Right lobe of liver (tissue), 4 donors: ENCODE measurements around the gene NAA60.

Experiments
- CTCF ChIP-seq, 4 donors: fragments of 200-600 bp in 3 of 4; fragments of 450-650 bp in 1 of 4; IDR thresholded peaks; one replicate each; pipeline versions ENCODE4 v1.5.1 to v1.8.0; 2016 to 2022; ENCODE audit warnings: antibody characterized with exemption in 4 of 4, mild to moderate bottlenecking in 2 of 4
- POLR2A ChIP-seq: fragments of 450-650 bp; IDR thresholded peaks from one replicate; pipeline ENCODE4 v1.6.1; 2017; ENCODE audit warnings: antibody characterized with exemption, mild to moderate bottlenecking
- donor health status: DM: no; HTN: no; CAD: no.
- donor health status: DM: no; HTN: no; CAD: no.
- donor health status: DM: no; HTN: yes; CAD: no.

DNA sequence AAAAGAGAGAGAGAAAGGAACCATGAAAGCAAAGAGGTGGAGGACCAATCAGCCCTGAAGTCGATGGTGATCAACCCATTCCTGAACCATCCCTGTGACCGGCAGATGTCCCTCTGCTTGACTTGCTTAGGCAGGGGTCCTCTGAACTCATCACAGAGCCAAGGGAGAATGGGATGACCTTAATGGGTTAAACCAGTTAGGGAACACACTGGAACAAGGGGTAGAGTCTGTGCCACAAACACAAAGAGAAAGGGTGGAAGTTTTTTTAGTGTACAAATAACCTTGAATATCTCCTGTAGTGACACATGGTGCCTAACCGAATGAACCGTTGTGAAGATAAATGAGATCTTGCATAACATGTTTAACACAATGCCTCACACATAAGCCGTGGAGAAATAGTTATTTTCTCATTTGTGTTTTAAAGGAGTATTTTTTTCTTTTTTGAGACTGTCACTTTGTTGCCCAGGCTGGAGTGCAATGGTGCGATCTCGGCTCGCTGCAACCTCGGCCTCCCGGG, 11.2 kb downstream of the NAA60 start:
- TF ChIP-seq CTCF (IDR thresholded peaks at IDR 0.05) (no peak), POLR2A (no peak)
